Measurements from ENCODE around the gene ALOX15B.

DNA sequence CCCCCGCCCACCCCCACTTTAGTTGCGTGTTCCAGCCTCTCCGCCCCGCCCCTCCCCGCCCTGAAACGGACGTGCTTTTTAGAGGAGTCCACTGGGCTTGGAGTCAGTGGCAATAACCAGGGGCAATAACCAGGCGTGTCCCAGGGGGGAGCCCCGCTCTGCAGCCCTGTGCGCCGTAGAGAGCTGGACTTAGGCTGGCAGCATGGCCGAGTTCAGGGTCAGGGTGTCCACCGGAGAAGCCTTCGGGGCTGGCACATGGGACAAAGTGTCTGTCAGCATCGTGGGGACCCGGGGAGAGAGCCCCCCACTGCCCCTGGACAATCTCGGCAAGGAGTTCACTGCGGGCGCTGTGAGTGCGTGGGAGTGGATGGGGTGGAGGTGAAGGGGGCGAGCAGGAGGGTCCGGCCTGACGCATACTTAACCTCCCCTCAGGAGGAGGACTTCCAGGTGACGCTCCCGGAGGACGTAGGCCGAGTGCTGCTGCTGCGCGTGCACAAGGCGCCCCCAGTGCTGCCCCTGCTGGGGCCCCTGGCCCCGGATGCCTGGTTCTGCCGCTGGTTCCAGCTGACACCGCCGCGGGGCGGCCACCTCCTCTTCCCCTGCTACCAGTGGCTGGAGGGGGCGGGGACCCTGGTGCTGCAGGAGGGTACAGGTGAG, at the start of gene ALOX15B:
- TF ChIP-seq YY1 (IDR thresholded peaks at IDR 0.05; ENCODE audit: low read depth) (no peak), EP300 (IDR thresholded peaks at IDR 0.05; ENCODE audit: borderline replicate concordance) (no peak), CEBPB (IDR thresholded peaks at IDR 0.05) (no peak), MAX (IDR thresholded peaks at IDR 0.05) (no peak), CREB1 (IDR thresholded peaks at IDR 0.05; ENCODE audit: low read depth) (no peak), RAD21 (IDR thresholded peaks at IDR 0.05; ENCODE audit: low read depth) (no peak), FOXM1 (IDR thresholded peaks at IDR 0.05; ENCODE audit: borderline replicate concordance, low read depth) (no peak), TAF1 (IDR thresholded peaks at IDR 0.05; ENCODE audit: low read depth) (no peak), TEAD4 (IDR thresholded peaks at IDR 0.05) (no peak), NFIC (IDR thresholded peaks at IDR 0.05) (no peak)
- TF ChIP-seq, protein P1, sequence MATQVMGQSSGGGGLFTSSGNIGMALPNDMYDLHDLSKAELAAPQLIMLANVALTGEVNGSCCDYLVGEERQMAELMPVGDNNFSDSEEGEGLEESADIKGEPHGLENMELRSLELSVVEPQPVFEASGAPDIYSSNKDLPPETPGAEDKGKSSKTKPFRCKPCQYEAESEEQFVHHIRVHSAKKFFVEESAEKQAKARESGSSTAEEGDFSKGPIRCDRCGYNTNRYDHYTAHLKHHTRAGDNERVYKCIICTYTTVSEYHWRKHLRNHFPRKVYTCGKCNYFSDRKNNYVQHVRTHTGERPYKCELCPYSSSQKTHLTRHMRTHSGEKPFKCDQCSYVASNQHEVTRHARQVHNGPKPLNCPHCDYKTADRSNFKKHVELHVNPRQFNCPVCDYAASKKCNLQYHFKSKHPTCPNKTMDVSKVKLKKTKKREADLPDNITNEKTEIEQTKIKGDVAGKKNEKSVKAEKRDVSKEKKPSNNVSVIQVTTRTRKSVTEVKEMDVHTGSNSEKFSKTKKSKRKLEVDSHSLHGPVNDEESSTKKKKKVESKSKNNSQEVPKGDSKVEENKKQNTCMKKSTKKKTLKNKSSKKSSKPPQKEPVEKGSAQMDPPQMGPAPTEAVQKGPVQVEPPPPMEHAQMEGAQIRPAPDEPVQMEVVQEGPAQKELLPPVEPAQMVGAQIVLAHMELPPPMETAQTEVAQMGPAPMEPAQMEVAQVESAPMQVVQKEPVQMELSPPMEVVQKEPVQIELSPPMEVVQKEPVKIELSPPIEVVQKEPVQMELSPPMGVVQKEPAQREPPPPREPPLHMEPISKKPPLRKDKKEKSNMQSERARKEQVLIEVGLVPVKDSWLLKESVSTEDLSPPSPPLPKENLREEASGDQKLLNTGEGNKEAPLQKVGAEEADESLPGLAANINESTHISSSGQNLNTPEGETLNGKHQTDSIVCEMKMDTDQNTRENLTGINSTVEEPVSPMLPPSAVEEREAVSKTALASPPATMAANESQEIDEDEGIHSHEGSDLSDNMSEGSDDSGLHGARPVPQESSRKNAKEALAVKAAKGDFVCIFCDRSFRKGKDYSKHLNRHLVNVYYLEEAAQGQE (IDR thresholded peaks at IDR 0.05; ENCODE audit: low read depth) = no peak
